Glutamatergic neuron (in vitro differentiated cells): ENCODE results near the gene CRACR2A. TPM values are rescaled to one million over a fixed set of nuclear protein-coding genes. Genes with fewer than 3 reads are reported as not detected.

Source experiments
- DNase-seq: peaks from one replicate; pipeline ENCODE4 v3.0.0; 2022
- H3K27ac Mint-ChIP-seq: one replicate; pipeline ENCODE4 v1.8.0; 2020; ENCODE audit warnings: mild to moderate bottlenecking, mixed read lengths, inconsistent platforms; ENCODE audit not compliant: unreplicated experiment
- H3K27me3 Mint-ChIP-seq: one replicate; pipeline ENCODE4 v1.8.0; 2020; ENCODE audit warnings: mild to moderate bottlenecking, moderate library complexity, mixed read lengths, inconsistent platforms; ENCODE audit not compliant: unreplicated experiment
- H3K36me3 Mint-ChIP-seq: one replicate; pipeline ENCODE4 v1.8.0; 2020; ENCODE audit warnings: mild to moderate bottlenecking, mixed read lengths, inconsistent platforms; ENCODE audit not compliant: unreplicated experiment
- H3K4me1 Mint-ChIP-seq: one replicate; pipeline ENCODE4 v1.8.0; 2020; ENCODE audit warnings: mild to moderate bottlenecking, low read depth, mixed read lengths, inconsistent platforms; ENCODE audit not compliant: unreplicated experiment
- H3K4me3 Mint-ChIP-seq: one replicate; pipeline ENCODE4 v1.8.0; 2020; ENCODE audit warnings: mild to moderate bottlenecking, mixed read lengths, inconsistent platforms; ENCODE audit not compliant: unreplicated experiment
- H3K9me3 Mint-ChIP-seq: one replicate; pipeline ENCODE4 v1.8.0; 2020; ENCODE audit warnings: mild to moderate bottlenecking, moderate library complexity, mixed read lengths, inconsistent platforms; ENCODE audit not compliant: unreplicated experiment
- total RNA-seq: library from RNA; stranded (reverse); fragmentation: NEBNext Ultra II Directional; extraction: Animal tissue kit (Norgen Biotek cat#: 25700); gene quantifications from one replicate; pipeline ENCODE4 v1.2.1, GENCODE V29; 2021; ENCODE audit not compliant: unreplicated experiment
- TF ChIP-seq, protein P1 (sequence below): fragments of 200-600 bp; sonication (generic); IDR thresholded peaks from one replicate; pipeline ENCODE4 v1.5.0; 2021; ENCODE audit not compliant: partially characterized antibody, unreplicated experiment

Gene CRACR2A
- total RNA-seq, 1 donor from 2014 or later, result 4.5 TPM

DNA sequence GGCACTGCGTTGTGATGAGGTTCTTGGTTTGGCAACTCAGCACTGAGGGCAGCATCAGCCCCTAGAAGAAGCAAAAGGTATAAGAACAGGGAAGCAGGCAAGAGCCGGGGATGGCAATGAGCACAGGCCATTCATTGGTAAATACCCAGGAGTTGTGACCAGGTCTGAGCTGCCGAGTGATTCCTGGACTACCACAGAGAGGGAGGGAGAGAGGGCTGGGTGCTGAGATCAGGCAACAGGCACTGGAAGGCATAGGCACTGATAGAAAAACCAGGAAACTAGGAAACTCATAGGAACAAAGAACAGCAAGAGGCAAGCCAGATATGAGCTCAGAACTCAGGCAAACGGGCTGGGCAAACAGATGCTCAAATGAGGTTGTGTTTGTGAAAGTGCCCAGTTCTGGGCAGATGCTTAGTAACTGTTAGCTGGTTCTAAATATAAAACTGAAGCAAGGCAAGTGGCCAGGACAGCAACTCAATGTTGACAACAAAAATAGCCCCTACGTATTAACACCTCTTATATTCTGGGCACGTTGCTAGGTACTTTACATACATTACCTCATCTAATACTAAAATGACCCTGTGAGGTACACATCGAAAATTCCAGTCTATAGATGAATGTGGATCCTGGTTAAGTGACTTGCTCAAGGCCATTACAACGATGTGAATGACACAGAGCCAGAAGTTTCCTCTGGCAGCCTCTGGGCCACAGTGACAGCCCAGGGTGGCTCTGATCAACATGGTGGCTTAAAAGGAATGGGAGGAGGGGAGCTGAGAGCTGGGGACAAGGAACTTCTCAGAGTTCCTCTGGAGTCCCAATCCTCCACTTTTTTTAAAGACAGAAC is 140.8 kb downstream of the CRACR2A start:
- Mint-ChIP-seq H3K4me1 (peaks cover 17% of the 10 kb centered on the region), H3K9me3 (peaks cover 3% of the 10 kb centered on the region), H3K27ac (peak overlapping the region; percentile 6), H3K36me3 (peaks cover 11% of the 10 kb centered on the region), H3K27me3 (peaks cover 10% of the 10 kb centered on the region), H3K4me3 (no peak overlapping the region)
- TF ChIP-seq, protein P1, sequence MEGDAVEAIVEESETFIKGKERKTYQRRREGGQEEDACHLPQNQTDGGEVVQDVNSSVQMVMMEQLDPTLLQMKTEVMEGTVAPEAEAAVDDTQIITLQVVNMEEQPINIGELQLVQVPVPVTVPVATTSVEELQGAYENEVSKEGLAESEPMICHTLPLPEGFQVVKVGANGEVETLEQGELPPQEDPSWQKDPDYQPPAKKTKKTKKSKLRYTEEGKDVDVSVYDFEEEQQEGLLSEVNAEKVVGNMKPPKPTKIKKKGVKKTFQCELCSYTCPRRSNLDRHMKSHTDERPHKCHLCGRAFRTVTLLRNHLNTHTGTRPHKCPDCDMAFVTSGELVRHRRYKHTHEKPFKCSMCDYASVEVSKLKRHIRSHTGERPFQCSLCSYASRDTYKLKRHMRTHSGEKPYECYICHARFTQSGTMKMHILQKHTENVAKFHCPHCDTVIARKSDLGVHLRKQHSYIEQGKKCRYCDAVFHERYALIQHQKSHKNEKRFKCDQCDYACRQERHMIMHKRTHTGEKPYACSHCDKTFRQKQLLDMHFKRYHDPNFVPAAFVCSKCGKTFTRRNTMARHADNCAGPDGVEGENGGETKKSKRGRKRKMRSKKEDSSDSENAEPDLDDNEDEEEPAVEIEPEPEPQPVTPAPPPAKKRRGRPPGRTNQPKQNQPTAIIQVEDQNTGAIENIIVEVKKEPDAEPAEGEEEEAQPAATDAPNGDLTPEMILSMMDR, result no peak
- DNase-seq, result no peak

DNA sequence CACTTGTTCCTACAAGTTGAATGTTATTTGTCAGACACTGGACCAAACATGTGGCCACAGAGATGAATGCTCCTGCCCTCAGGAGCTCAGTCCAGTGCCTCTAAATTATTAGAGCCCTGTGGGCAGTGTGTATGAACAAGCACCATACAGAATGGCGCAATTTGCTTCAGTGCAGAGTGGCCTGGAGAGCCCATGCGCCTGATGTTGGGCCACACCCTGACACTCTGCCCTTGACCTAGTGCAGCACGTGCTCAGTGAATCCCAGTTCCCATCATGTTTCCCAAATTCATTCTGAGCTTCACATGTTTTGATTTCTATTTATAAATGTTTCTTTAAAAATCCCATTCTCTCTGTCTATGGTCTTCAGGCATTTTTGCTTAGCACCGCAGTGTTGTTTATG is 145.1 kb downstream of the CRACR2A start:
- H3K4me3 Mint-ChIP-seq, result no peak overlapping the region
- TF ChIP-seq, protein P1, result no peak
- H3K27ac Mint-ChIP-seq, result no peak overlapping the region
- peaks cover 11% of the 10 kb centered on the region for H3K36me3 Mint-ChIP-seq
- H3K27me3 Mint-ChIP-seq, result peaks cover 11% of the 10 kb centered on the region
- peaks cover 25% of the 10 kb centered on the region for H3K4me1 Mint-ChIP-seq
- no peak for DNase-seq
- peaks cover 3% of the 10 kb centered on the region for H3K9me3 Mint-ChIP-seq

DNA sequence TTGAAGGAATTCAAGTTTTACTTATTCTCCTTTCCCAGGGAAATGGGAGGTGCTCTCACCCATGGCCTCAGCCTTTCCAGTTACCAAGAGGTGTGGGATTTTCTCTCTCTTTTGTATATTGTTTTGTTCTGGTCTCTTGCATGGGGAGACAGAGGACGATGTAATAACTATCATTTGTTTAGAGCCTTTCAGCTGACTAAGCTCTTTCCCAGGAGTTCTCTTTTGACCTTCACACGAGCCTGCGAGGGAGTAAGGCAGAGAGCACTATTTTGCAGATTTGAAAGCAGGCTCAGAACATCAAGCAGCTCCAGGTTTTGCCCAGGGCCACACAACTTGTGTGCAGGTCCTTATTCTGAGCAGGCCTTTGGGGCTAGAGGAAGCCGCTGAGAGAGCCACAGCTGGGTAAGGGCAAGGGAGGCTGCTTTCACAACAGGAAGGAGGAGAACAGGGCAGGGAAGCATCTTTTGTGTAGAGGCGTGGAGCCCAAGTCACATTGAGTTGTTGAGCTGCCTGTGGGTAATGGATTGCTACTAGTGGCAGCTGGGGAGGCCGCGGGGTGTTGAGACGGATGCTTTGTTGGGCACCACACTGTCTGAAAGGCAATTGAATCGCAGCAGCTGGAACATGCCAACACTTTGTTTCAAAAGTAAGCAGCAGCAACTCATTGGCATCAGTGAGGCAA is 145.7 kb downstream of the CRACR2A start:
- Mint-ChIP-seq H3K36me3 (peaks cover 11% of the 10 kb centered on the region), H3K9me3 (peaks cover 3% of the 10 kb centered on the region), H3K27ac (no peak overlapping the region), H3K4me1 (peaks cover 31% of the 10 kb centered on the region), H3K27me3 (peaks cover 14% of the 10 kb centered on the region), H3K4me3 (no peak overlapping the region)
- DNase-seq, result no peak
- TF ChIP-seq, protein P1, result no peak

DNA sequence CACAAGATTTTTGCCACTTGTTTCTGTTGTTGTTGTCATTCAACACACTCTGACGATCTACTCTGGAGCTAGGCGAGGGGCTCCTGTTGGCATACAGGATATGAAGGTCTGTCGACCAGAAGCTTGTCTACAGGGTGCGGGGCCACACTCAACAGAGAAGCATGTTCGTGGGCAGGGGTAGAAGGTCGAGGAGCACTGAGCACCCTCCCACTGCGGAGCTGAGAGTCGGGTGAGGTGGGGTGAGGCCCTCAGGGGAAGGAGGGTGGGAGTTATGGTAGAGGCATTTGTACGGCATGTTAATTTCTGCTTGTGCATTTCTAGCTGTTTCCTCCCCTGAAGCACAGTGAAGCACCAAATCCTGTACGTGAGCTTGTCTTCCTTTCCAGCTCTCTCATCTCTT is 146.8 kb downstream of the CRACR2A start:
- H3K27me3 Mint-ChIP-seq, result peaks cover 14% of the 10 kb centered on the region
- DNase-seq, result no peak
- no peak overlapping the region for H3K4me3 Mint-ChIP-seq
- H3K36me3 Mint-ChIP-seq, result peaks cover 11% of the 10 kb centered on the region
- TF ChIP-seq, protein P1, result no peak
- H3K4me1 Mint-ChIP-seq, result peaks cover 37% of the 10 kb centered on the region
- H3K27ac Mint-ChIP-seq, result no peak overlapping the region
- peaks cover 3% of the 10 kb centered on the region for H3K9me3 Mint-ChIP-seq

DNA sequence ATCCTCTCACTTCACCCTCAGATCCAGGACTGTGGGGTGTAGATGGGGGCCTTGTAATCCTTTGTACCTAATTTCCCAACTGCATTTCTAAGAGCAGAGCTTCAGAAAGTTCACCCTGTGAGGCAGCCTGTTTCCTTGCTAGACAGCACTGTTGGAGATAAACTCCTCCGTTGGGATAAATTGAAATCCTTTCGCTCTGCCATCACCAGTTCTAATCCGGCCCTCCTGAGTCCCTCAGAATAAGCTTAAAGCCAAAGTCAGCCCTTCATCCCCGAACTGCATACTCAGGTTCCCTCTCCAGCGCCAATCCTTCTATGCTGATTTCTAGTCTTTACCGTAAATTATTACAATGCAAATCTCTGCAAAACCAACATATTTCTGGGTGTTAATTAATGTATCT is 147.2 kb downstream of the CRACR2A start:
- peaks cover 40% of the 10 kb centered on the region for H3K4me1 Mint-ChIP-seq
- H3K27me3 Mint-ChIP-seq, result peaks cover 14% of the 10 kb centered on the region
- H3K4me3 Mint-ChIP-seq, result no peak overlapping the region
- peaks cover 3% of the 10 kb centered on the region for H3K9me3 Mint-ChIP-seq
- H3K36me3 Mint-ChIP-seq, result peaks cover 11% of the 10 kb centered on the region
- DNase-seq, result no peak
- TF ChIP-seq, protein P1, result no peak
- H3K27ac Mint-ChIP-seq, result no peak overlapping the region
